HG02938 (cell line): ENCODE data around the gene WWOX.

Experiments
- ATAC-seq: cut with Tn5 transposase; IDR thresholded peaks from one replicate; pipeline ENCODE4 v1.9.1; 2021; ENCODE audit warnings: mild to moderate bottlenecking, moderate library complexity; ENCODE audit not compliant: unreplicated experiment

The WWOX gene

DNA sequence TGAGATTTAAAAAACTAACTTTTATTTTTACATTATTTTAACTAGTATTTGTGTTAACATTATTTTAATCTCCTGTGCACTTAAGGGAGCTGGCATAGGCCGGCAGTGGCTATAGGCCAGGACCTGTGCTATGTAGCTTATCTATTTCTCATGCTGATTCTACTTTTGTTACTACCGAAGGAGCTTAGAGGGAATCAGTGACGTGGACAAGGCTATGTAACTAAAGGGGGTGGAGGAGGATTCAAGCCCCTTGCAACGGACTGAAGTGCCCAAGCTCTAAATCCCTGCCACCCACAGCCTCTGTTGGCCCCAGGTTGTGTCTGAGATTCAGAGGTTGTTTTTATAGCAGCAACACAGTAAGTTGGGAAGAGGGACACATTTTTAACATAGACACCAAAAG lies 356.4 kb downstream of the WWOX start:
- ATAC-seq, result no peak

DNA sequence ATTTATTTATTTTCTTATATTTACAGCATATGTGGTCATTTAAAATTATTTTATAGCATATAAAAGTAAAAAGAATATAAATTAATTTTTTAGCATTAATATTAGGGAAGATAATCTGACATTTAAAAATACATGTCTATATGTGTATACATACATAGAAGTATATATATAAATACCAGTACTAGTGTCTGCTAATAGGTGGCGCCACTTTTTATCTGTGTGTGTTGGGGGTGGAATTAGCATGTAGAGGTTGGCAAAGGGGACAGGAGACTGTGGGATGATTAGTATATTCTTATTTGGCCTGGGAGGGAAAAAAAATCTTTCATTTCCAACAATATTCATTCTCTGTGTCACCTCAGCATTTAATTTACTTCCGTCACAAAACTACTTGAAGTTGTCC lies 359.1 kb downstream of the WWOX start:
- ATAC-seq, result no peak

DNA sequence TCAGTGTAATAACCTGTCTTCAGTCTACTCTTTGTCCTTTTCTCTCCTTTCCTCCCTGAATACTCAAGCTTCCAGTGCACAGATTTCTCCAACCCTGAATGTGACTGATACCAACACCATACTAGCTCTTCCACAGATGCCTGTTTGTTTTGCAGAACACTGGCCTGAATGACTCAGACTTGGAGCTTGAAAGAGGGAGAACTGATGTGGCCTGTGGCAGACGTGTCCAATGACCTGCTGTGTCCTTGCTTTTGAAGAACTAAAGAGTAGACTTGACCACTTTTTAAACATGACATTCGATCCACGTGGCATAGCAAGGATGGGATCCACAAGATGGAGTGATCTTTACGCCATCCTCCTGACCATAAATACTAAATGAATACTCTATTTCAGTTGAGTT lies 361.0 kb downstream of the WWOX start:
- no peak for ATAC-seq

DNA sequence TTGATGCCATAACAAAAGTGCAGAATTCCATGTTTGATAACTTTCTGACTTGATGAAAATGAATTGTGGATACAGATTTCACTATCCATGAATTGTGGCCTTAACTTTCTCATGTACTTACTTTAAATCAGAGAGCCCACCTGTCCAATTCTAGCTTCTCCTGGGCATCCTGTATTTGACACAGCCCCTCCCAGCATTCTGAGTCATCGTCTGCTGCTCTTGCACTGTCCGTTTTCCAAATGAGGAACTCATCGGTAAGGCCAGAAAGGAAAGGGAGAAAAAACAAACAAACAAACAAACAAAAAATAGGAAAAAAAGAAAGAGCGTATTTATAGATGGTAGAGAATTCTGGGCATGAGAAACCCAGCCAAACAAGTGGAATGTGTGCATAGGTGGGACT lies 361.6 kb downstream of the WWOX start:
- no peak for ATAC-seq

DNA sequence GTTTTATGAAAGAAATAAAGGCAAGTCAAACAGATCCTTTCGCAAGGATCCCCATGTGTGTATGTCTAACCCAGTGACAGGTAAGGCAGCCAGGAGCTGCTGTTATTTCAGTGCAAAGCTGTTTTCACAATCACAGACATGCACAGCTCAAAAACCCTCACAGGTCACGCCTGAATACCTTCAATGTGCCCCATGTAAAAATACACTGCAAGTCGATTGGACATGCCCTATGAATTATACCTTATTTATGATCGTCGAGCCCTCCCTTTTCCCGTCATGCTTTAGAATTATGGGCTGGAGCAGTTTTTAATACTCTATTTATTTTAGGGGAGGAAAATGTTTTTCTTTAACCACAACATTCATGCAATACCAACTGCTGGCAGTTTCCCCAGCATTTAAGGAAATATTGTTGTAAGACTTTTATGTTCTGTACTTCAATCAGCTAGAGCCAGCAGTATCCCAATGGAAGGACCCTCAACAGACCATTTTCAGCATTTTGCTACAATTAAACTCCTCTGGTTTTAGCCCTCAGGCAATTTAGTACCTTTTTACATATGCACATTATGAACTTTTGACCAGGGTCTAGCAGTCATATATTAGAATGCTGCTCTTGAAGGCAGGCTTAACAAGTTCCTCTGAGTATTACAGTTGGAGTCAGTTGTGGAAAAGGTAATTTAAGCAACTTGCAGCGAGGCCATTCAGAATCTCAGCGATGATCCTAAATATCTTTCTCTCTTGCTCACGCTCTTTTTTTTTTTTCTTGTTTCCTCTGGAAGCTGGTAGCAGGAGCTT lies 362.2 kb downstream of the WWOX start:
- ATAC-seq, result no peak

DNA sequence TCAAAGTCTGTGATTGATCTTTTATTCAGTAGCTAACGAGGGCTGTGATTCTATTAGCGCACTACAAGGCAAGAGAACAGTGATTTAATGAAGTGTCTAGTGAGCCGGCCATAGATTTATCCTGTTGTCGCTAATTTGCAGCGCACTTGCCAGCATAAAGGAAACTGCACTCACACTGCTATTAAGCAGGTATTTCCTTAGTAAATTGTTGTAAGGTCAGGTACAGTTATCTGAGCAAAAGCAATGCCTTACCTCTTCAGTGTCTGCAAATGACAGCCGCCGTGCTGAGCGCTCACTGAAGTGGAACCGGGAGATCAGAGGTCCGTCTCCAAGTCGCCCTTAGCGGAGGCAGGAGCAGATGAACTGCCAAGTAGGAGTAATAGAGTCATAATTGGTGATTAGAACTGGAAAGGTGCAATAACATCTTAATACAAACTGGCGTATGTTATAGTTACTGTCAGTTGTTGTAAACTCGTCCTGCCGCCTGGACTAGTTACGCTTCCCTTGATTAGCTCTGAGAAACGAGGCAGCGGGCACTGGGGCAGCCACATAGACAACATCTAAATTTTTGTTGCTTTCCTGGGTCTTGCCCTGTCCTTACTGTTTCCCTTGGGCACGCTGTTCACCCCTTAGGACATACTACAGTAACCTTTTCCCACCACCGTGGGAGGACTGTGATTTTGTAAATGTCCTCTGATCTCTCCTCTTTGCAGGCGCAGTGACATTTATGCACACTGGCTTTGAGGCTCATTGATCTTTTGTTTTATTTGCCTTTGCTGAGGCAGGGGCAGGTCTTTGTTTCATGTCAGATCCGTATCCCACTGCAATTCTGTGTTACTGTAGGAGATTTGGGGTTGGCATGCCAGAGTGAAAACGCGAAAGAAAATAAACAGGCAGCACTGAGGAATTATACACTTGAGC lies 363.1 kb downstream of the WWOX start:
- no peak for ATAC-seq

DNA sequence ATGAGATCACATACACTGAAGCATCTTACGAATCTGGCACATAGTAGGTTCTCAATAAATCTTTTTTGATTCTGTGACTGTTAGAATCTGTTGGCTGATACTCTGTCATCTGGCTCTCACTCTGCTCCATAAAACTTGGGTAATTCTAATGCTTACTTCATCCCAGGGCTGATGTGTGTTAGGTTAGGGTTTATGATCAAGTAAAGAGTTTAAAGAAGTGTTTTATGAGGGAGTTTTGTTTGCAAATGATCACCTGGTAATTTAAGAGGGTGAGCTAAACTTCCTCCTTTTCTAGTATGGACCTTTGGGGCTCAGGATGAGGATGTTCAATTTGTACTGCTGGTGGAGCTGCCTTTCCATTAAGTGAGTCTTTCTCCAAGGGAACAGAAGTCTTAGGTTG lies 364.1 kb downstream of the WWOX start:
- ATAC-seq, result no peak

DNA sequence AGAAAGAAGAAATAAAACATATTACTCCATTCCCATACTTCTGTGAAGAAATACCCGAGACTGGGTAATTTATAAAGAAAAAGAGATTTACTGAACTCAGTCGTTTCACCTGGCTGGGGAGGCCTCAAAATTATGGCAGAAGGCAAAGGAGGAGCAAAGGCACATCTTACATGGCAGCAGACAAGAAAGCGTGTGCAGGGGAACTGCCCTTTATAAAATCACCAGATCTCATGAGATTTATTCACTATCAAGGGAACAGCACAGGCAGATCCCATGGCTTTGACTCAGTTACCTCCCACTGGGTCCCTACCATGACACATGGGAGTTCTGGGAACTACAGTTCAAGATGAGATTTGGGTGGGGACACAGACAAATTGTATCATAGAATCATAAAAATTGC lies 365.4 kb downstream of the WWOX start:
- no peak for ATAC-seq

DNA sequence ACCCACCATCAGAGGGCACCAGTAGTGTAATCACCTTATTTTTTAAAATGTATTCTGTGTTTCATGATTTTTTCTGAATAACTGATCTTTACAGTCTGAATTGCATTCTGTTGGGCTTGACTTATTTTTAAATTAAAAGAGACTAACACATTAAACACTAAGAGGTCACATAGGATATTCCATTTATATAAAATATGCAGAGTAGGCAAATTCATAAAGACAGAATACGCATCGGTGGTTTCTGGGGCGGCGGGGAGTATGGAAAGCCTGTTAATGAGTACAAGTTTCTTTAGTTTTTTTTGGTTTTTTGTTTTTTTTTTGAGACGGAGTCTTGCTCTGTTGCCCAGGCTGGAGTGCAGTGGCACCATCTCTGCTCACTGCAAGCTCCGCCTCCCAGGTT lies 366.3 kb downstream of the WWOX start:
- no peak for ATAC-seq

DNA sequence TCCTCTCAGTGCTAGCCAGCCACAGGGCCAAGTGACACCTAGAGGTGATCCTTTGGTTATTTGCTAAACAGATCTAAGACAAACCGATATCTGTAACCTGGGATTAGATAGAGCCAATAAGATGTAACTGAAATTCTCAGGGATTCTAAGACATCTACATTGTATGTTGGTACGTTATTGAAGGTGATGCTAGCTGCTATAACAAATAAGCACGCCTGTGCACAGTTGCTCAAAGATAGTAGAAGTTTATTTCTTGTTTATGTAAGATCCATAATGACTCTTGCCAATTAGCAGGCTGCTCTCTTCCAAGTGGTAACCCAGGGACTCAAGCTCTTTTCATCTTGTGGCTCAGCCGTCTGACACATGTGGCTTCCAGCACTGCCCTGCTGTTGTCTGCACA lies 370.3 kb downstream of the WWOX start:
- no peak for ATAC-seq

DNA sequence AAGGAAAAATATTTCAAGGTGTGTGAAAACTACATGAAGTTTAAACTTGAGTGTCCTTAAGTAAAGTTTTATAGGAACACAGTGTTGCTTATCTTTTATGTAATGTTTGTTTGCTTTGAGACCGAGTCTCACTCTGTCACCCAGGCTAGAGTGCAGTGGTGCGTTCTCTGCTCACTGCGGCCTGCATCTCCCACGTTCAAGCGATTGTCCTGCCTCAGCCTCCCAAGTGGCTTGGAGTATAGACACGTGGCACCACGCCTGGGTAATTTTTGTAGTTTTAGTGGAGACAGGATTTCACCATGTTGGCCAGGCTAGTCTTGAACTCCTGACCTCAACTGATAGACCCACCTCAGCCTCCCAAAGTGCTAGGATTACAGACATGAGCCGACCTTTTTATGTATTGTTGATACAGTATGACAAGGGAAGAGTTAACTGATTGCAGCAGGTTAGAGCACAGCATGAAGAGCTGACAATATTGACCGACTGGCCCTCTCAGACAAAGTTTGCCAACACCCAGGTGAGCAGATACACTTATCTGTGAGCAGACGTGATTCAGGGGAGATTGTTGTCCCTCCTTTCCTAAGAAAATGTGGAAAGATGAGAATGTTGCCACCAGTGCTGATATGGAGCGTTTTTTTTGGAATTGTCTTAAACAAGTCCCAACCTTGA lies 373.7 kb downstream of the WWOX start:
- ATAC-seq, result no peak

DNA sequence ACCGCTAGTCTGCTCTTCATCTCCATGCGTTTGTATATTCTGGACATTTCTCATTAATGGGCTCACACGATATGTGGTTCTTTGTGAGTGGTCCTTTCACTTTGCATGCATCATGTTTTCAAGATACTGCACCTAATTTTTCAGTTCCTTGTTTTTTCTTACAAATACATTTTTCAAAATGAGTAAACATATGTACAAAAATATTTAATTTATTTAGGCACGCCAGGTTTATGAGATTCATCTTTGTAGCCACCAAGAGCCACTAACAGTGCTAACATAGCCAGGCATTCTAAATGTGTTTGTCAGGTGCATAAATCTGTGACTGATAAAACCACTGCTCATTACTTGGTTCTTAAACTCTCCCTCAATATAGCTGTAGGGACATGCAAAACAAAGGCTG lies 375.3 kb downstream of the WWOX start:
- peak; percentile 66 for ATAC-seq

DNA sequence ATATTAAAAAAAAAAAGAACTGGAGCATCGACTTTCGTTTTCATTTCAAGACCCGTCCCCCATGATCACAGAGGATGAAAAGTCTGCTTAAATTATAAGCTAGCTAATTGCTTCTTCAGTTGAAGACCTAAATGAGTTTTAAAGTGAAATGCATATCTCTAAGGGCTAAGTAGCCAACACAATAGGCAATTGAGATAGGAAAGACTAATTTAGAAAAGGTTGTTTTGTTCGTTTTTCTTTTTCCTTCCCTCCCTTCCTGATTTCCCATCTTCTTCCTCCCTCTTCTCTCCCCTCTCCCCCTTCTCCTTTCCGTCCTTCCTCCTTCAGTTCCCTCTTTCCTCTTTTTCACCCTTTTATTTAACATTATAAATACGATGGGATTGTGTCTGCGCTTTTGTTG lies 377.2 kb downstream of the WWOX start:
- no peak for ATAC-seq

DNA sequence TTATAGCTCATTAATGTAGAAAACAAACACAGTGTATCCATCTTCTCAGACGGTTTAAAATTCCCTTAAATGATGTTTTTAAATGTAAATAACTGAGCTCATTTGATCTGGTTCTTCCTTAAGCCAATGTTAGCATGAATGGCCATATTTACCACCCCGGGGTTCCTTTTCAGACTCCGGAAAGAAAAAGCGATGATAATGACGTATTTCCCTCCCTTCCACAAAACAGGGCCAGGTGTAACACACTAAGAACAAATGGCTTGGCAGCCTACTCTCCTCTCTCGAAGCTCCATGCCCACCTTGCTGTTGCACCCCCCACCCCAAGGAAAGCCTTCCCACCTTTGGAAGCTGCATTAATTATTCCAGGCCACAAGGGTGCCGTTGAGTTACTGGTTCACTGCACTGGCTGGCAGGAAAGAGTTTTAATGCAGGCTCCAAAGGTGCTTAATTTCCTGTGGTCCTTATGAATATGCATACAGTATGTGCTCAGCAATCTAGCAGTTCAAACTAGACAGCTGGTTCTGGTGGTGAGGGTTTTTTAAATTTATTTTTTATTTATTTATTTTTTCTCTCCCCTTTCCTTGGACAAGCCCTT lies 378.9 kb downstream of the WWOX start:
- no peak for ATAC-seq

DNA sequence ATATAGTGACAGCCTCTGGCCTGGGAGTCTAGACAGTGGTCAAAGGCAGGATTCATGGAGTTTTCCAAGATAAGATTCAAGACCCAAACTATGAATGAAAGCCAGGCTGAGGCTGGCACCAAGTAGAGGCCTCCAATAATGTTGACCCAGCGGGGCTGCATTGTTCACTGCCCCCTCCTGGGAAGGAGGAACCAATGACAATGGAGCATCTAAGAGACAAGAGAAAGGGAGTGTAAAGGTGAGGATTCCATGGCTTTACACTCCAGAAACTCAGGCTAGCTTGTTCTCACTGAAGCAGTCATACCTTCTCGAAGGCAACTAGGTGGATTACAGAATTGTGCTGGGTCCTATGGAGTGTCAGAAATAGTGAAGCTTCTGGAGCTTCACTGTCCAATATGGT lies 380.3 kb downstream of the WWOX start:
- no peak for ATAC-seq

DNA sequence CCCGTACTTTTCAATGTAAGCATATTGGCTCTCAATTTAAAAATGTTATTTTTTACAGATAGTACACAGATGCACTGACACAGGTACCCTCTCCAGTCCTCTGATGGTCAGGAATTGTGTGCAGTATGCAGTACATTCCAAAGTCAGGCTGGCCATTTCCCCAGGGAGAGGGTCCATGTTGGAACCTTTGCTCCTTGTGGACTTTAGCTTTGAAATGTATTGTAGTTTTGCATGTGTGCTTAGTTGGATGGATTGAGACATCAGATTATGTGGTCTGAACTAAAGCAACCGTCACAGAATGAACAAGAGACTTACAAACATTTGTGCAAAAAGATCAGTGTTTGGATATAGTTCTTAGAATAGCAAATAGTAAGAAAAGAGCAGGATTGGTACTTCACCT lies 381.1 kb downstream of the WWOX start:
- ATAC-seq, result no peak

DNA sequence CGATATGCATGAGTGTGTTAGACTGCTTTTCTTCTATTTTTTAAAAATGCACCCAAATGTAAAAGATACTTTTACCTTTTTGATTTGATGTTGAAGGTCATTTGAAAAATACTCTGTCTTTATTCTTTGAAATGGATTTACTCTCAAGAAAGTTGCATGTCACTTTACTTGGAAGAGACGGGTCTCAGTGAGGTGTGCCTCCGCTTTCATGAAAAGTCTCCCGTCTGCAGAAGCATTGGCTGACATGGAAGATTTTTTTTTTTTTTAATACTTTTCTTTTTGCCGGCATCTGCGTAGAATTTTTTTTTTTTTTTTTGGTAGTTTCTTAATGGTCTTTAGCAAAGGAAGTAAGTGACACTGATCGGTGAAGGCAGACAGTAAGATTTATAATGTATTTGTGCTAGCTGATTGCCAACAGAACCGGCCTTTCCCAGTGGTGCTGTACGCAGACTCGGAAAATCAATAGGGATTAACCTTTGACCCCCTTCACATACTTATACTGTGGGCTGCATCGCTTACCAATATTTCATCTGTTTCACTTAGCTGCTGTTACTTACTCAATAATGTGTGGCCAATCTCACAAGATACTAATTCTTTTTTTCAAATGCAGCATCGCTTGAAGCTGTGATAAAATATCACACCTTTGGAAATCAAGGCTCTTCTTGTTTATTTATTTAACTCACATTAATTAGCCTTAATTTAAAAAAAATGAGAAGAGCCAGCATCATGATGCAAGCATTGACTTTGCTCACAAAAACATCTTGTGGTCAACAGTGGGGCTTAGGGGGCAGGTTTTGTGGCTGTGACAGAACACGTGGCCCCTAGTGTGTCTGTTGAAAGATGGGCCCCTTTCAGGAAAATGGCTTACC lies 383.9 kb downstream of the WWOX start:
- ATAC-seq, result no peak

DNA sequence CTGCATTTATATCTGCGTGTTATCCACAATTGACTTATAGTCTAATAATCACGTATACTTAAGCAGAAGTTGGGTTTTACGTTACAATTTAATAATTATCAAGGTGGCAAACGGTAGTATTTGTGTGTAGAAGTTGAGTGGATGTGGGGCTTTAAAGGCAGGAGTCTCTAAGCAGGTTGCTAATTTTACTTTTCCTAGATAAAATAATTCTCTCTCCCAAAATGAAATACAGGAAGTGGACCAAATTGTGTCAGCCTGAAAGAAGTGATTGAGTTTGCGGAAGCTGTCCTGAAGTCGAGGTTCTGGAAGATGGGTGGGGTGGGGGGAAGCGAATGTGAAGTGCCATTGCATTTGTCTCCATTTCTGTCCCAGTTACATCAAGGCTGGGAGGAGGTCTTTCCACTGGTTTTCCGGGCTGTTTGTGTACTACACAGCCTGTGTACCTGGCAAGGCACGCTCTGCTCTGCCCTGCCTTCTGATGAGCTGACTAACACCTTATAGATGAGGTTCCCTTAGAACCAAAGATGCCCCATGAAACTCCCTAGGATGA lies 385.1 kb downstream of the WWOX start:
- ATAC-seq, result no peak

DNA sequence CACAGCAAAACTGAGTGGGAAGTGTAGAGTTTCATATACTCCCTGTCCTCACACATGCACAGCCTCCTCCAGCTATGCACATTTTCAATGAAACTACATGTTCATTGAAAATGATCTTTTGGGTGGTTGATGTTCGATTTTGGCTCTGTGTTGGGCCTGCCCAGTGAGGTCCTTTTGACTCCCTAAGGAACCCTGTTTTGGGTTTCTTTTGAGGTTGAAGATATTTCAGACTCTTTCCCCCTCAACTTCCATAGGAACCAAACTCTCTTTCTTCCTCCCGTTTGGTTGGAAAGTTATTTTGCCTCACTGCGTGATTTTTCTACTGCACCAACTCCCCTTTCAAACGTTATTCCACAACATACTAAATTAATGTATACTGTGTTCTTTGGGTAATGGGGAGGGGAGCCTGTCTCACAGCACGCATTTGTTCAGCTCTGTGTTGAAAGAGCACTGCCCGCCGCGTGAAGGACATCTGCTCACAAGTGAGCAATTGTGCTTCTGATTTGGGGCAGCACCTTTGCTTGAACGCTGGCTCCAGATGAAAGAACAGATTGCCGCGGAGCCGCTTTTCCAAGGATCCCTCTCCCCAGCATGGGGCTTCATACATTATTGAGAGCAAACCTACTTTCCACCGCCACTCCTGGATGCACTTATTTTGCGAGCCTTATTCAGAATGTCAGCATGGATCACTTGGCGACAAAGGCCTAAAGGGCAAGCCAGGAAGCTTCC lies 385.9 kb downstream of the WWOX start:
- ATAC-seq, result no peak

DNA sequence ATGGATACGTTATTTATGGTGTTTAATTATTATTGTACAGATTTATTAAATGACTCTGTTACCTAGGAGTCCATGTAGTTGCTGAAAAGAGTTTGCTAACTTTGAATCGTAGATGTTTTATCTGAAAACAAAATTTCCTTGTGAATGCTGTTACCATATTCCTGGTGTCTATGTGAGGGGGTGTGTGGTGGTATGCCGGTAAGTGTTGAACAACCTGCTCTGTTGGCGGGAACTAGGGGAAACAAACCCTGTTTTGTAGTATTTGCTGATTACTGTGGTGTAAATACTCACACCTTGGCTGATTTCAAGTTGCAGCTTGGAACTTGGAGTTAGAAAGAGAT lies 386.4 kb downstream of the WWOX start:
- no peak for ATAC-seq
